Pulmonary artery endothelial cell (primary cell): ENCODE measurements around the gene CD79A. TPM values are rescaled to one million over a fixed set of nuclear protein-coding genes. Genes with fewer than 3 reads are reported as not detected.
A peak's percentile ranks its signal among the peaks of the same experiment; 100 is the strongest.
"Not testable (repeated sequence)": the region's sequence is repeated elsewhere in the genome, so short reads cannot be mapped to it uniquely, and the experiment has no call there.

Experiments used
- DNase-seq: peaks from one replicate; pipeline ENCODE4 v3.0.0-alpha.2; 2011; ENCODE audit warnings: low read depth, low spot score
- total RNA-seq: library from RNA; depleted of rRNA; stranded (reverse); fragments of >200 nt; gene quantifications from 2 replicates; pipeline ENCODE4 v1.2.3, GENCODE V29; 2014

CD79A gene
- total RNA-seq, 1 donor from 2014 or later = not detected

- DNase-seq = no peak
These were observed 13.7 kb upstream of the CD79A start for GRCh38 chr19:41863209-41863931.

GRCh38 chr19:41864374-41864773 is 12.7 kb upstream of the CD79A start:
- DNase-seq = no peak

- DNase-seq = no peak
These were observed 10.8 kb upstream of the CD79A start for GRCh38 chr19:41866284-41866683.

- no peak for DNase-seq
These were observed 8.7 kb upstream of the CD79A start for GRCh38 chr19:41868120-41868988.

- DNase-seq = no peak
These were observed 8.1 kb upstream of the CD79A start for GRCh38 chr19:41868989-41869300.

GRCh38 chr19:41869374-41869955 is 7.6 kb upstream of the CD79A start:
- no peak for DNase-seq

GRCh38 chr19:41870401-41870873 is 6.6 kb upstream of the CD79A start:
- DNase-seq = no peak

- no peak for DNase-seq
These were observed 5.3 kb upstream of the CD79A start for GRCh38 chr19:41871573-41872383.

DNA sequence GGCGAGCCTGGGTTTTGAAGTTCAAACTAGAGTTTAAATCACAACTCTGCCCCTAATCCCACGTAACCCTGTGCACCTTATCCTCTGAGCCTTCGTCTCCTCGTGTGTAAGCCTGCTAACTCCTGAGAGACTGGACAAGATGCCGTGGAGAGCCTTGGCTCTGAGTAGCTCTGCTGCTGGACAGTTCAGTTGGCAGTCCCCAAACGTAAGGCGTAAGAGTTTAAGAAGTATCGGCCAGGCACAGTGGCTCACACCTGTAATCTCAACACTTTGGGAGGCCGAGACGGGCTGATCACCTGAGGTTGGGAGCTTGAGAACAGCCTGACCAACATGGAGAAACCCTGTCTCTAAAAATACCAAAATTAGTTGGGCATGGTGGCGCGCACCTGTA is 4.7 kb upstream of the CD79A start:
- no peak for DNase-seq

- peak; percentile 15 for DNase-seq
These were observed 4.1 kb upstream of the CD79A start for GRCh38 chr19:41872775-41873647.

DNA sequence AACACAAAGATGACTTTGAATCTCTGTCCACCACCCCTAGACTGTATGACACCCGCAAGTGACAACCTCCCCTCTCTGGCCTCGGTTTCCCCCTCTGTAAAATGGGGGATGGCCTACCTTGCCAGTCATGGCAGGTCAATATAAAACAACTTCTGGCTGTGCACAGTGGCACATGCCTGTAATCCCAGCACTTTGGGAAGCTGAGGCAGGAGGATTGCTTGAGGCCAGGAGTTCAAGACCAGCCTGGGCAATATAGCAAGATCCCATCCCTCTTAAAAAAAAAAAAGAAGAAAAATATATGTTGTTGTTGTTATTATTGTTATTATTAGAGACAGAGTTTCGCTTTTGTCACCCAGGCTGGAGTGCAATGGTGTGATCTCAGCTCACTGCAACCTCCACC is 1.1 kb upstream of the CD79A start:
- DNase-seq = not testable (repeated sequence)

DNA sequence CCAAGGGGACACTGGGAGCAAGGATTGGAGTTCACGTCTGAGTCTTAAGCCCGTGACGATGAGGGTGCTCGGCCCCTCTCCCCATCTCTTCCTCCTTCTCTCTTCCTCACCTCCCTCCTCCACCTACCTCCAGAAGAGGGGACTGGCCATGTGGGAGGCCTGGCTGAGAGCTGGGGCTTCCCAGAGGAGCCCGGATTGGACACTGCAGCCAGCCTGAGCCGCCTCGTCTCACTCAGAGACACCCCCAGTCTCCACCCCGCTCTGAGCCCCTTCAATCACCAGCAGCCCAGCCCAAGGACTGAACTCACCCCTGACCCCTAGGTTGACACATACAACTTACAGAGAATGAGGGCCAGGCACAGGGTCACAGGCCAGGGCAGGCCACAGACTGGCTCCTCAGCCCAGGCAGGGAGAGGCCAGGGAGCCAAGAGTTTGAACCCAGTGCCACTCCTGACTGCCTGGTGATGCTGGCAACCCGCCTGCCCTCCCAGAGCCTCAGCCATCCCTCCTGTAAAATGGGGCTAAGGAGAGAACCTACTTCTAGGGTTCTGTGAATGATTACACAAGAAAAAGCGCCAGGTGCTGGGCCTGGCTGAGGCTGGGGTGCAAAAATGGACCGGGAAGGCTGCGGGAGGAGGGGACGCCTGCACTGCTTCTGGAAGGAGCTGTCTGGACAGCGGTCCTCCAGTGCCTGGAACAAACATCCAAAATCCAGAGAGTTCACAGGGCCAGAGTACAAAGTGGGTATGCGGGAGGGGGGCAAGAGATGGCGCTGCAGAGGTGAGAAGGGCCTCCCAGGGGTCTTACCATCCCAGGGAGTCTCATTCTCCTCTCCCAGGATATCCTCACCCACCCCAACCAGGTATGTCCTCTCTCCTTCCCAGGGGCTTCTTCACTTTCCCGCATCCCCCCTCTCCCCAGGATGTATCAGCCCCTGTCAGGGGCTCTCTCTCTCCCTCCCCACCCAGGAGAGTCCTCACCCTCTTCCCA is 1.1 kb downstream of the CD79A start:
- DNase-seq = no peak

GRCh38 chr19:41879080-41879479 is 2.0 kb downstream of the CD79A start:
- no peak for DNase-seq

DNA sequence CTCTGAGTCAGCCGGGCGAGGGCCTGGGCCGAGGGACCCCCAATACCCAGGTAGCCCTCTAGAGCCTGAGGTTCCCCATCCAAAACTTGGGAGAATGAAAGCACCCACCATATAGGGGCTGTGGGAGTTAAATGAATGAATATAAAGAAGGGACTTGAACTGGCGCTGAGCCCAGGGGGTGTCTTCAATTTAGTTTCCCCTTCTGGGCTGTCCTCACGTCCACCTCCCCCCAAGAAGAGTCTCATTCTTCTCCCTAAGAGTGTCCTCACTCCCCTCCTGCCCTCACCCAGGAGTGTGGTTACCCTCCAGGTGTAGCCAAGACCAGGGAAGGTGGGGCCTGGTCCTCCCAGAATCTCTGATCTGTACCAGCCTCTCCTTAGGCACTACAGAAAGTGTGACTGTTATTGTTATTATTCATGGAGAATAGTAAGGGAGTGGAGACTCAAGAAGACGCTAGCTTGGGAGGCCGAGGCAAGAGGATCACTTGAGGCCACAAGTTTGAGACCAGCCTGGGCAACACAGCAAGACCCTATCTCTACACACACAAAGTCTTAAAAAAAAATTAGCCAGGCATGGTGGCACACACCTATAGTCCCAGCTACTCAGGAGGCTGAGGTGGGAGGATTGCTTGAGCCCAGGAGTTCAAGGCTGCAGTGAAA is 2.7 kb downstream of the CD79A start:
- DNase-seq = no peak

DNA sequence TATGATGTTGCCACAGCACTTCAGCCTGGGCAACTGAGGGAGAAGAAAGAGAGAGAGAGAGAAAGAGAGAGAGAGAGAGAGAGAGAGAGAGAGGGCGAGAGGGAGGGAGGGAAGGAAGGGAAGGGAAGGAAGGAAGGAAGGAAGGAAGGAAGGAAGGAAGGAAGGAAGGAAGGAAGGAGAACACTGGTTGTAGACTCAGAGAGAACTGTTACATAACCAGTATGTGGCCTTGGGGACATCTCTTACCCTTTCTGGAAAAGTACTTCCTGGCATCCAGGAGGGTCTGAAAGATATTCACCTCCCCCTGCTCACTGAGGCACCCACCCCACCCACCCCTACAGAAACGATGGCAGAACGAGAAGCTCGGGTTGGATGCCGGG is 3.2 kb downstream of the CD79A start:
- no peak for DNase-seq

- DNase-seq = no peak
These were observed 5.7 kb downstream of the CD79A start, which contains the start of gene ARHGEF1 for GRCh38 chr19:41882568-41883462. TSS of gene ARHGEF1 (plus strand) at chr19:41883184. CDS start at chr19:41888083, 4,899 bp downstream.

- no peak for DNase-seq
These were observed 6.4 kb downstream of the CD79A start for GRCh38 chr19:41883463-41883820.
